NOMO-1 treated with DMSO at 0.1 percent for 48 hours (cell line): ENCODE results near the gene MLN.

Source experiments
- DNase-seq: peaks from one replicate; lab custom pipeline; 2025; ENCODE audit not compliant: unreplicated experiment; lab: John Stamatoyannopoulos, UW

MLN gene

GRCh38 chr6:33772902-33773472 lies 30.8 kb downstream of the MLN start:
- DNase-seq = no peak

- DNase-seq = no peak
These were observed 31.5 kb downstream of the MLN start for GRCh38 chr6:33772082-33772830.

- DNase-seq = peak; percentile 57
These were observed 32.4 kb downstream of the MLN start for GRCh38 chr6:33771146-33772081.

DNA sequence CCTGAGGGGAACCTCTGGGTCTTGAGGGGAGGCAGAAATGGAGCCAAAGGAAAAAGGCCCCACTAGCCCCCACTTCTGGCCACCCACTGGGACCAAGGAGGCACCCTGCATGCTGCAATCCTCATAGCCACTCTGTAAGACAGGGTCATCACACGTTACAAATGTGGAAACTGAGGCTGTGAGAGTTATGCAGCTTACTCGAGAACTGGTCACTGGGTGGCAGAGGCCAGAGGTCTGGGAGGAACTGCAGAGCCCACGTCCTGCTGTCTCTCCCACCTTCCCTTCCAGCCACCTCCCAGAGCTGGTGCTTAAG lies 33.0 kb downstream of the MLN start:
- DNase-seq = no peak

GRCh38 chr6:33770124-33770832 lies 33.5 kb downstream of the MLN start:
- DNase-seq = no peak

DNA sequence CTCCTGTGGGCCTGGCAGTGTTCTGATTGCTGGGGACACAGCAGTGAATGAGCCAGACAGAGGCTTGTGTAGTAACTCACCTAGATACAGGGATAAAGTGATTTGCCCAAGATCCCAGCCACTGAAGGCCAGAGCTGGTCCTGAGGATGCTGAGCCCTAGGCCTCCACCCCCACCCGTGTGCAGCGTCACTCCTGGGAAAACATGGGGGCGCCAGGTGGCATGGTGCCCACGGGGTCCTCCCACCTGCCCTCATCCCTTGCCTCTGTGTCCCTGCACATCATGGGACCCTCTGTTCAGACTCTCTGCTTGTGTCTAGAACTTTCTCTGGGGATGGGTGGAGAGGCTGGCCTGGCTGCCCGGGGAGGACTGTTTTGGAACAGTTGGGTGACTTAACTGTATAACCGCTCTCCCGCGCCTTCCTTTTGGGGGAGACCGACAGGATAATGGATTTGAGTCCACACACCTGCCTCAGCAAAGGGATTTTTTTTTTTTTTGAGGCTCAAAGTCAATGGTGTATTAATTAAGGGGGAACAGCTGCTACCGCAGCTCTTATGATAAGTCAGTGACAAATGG lies 34.5 kb downstream of the MLN start:
- DNase-seq = no peak

GRCh38 chr6:33768644-33769120 lies 35.1 kb downstream of the MLN start:
- peak; percentile 40 for DNase-seq

DNA sequence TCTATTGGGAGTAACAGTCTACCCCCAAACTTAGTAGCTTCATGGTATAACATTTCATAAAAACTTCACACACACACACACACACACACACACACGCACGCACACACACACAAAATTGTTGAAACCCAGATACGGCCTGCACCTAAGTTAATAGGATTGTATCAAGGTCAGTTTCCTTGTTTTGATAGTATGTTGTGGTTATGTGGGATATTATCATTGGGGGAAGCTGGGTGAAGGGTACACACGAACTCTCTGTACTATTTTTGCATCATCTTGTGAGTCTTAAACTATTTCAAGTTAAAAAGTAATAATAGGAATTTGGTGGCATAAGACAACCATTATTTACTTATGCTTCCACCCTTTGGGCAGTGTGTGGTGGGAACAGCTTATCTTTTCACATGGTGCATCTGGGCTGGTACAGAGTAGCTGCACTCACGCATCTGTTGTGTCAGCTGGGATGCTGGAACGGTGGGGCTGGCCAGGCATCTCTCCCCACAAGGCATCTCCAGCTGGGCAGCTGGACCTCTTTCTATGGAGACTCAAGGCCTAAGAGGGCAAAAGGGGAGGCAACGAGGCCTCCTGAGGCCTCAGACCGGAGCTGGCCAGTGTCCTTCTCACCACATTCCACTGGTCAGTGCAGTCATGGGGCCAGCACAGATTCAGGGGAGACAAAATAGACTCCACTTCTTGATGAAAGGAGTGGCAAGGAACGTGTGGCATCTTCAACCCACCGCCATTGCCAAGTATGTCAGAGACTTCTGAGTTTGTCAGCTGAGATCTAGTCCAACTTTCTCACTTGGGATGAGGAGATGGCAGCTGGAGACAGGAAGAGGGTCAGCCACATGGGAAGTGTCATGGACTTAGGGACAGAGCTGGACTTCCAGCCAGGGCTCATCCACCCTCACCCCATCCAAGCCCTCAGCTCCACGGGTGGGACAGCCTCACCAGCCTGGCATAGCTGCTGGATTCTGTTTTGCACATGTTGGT lies 36.6 kb downstream of the MLN start:
- DNase-seq = no peak

GRCh38 chr6:33765368-33765767 lies 38.4 kb downstream of the MLN start:
- no peak for DNase-seq

- no peak for DNase-seq
These were observed 39.8 kb downstream of the MLN start for GRCh38 chr6:33764036-33764435.

DNA sequence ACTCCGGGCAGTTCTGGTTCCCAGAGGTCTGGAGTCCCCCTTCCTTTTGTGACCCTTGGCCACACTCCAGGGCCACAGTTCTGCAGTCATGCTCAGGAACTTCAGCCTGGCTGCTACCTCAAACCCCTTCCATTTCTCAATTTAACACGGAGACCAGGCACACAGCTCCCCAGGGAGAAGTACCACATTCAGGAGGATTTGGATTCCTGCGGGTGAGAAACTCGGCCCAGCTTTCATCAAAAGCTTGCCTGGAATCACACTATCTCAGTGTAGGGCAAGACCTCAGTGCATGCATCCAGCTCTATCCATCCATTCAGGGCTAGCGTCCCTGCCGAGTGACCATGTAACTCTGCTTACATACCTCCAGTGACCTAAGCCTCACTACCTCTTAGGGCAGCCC lies 40.3 kb downstream of the MLN start:
- no peak for DNase-seq

GRCh38 chr6:33762713-33763112 lies 41.1 kb downstream of the MLN start:
- DNase-seq = no peak

DNA sequence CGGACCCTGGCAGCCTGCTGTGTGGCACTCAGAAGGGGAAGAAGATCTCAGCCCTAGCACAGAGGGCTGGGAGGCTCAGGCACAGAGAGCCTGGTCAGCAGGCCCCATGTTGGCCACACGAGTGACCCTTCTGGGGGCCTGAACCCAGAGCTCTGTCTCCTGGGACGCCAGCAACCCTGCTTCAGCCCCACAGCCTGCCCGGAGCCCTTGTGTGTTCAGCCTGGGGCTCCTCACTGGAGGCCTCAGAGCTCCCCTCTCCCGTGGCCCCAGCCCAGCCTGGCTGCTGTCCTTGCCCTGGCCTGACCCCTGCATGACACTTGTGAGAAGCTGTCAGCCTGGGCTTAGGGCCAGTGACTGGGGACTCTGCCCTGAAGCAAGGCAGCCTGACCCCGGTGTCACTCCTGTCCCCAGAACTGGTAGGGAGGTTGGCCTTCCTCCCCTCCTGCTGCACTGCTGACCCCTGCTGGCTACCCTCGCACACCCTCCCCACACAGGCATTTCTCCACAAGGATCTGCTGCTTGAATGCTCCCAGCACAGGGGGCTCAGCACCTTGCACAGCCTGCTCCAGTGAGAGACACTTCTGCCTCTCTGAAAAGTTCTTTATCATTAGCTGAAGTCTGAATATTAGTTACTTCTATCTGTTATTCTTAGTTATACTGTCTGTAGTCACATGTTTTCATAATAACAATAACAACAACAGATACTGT lies 41.7 kb downstream of the MLN start:
- DNase-seq = peak; percentile 65

- DNase-seq = no peak
These were observed 42.3 kb downstream of the MLN start for GRCh38 chr6:33761581-33761921.

GRCh38 chr6:33759887-33760629 lies 43.7 kb downstream of the MLN start:
- DNase-seq = no peak

DNA sequence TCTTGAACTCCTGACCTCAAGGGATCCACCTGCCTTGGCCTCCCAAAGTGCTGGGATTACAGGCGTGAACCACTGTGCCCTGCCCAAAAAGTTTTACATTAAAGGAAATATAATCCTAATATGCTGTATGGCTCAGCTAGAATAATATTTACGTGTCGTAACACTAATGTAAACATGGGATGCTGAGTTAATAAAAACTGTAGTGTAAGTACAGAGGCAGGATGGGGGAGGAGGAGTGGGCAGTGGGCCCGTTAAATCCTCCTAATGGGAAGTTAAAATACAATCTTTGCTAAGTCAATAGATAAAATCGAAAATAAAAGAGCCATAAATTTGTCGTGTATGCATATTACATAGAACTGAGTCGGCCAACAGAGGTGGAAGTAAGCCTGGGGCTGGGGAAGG lies 45.0 kb downstream of the MLN start:
- no peak for DNase-seq

GRCh38 chr6:33757906-33758305 lies 45.9 kb downstream of the MLN start:
- DNase-seq = no peak

DNA sequence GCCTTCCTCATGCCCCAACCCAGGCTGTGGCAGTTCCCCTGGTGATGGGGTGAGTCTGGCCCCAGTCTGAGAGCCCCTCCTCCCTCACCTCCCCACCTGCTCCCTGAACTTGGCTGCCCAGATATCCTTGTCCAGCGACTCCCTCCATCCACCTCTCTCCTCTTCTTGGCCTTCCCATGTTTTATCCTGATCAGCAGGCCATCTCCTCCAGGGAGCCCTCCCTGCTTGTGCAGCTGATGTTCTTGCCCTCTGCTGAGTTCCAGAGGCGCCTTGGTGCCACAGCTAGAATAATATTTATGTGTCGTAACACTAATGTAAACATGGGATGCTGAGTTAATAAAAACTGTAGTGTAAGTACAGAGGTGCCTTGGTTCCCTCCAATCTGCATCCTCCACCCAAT lies 46.7 kb downstream of the MLN start:
- no peak for DNase-seq
